Keratinocyte (primary cell): Measurements from ENCODE around the gene PPCS. TPM values are rescaled to one million over a fixed set of nuclear protein-coding genes. Genes with fewer than 3 reads are reported as not detected.

Experiments used
- DNase-seq: peaks from one replicate; pipeline ENCODE4 v3.0.0-alpha.2; 2011; ENCODE audit warnings: low read depth, missing footprints, low spot score
- FAIRE-seq: peaks from 2 replicates; lab custom pipeline; 2011; peaks lifted over from hg19 to GRCh38; lab: Jason Lieb, UNC
- H2AFZ ChIP-seq: 2 replicates; pipeline ENCODE4 v1.6.0; 2012; ENCODE audit warnings: low read length, control low read depth, inconsistent platforms; ENCODE audit not compliant: control insufficient read depth
- H3K27ac ChIP-seq: 2 replicates; pipeline ENCODE4 v1.5.1; 2011; ENCODE audit warnings: low read length; ENCODE audit not compliant: control insufficient read depth, insufficient read depth
- H3K27me3 ChIP-seq: 3 replicates; pipeline ENCODE4 v1.6.0; 2011; ENCODE audit warnings: low read length; ENCODE audit not compliant: control insufficient read depth, insufficient read depth; ENCODE audit errors: extremely low read depth
- H3K36me3 ChIP-seq, 2 experiments: 2 replicates in 1 of 2; 3 replicates in 1 of 2; pipeline ENCODE4 v1.5.1; 2011; ENCODE audit warnings: low read length in 2 of 2, mild to moderate bottlenecking in 1 of 2; ENCODE audit not compliant: control insufficient read depth in 2 of 2, insufficient read depth in 2 of 2; ENCODE audit errors: extremely low read depth in 1 of 2
- H3K4me1 ChIP-seq: 3 replicates; pipeline ENCODE4 v1.5.1; 2011; ENCODE audit warnings: low read length; ENCODE audit not compliant: control insufficient read depth, insufficient read depth; ENCODE audit errors: extremely low read depth
- H3K4me2 ChIP-seq: 3 replicates; pipeline ENCODE4 v1.6.0; 2011; ENCODE audit warnings: low read depth, low read length; ENCODE audit not compliant: control insufficient read depth, insufficient read depth; ENCODE audit errors: extremely low read depth
- H3K4me3 ChIP-seq, 3 experiments: fragments of 200-600 bp in 1 of 3; sonication (generic) in 1 of 3; 2 replicates in 2 of 3; 3 replicates in 1 of 3; pipeline ENCODE4 v1.5.1; 2011 to 2016; ENCODE audit warnings: low read length in 3 of 3, mild to moderate bottlenecking in 3 of 3, control low read depth in 2 of 3, inconsistent platforms in 1 of 3, low read depth in 1 of 3, mixed read lengths in 1 of 3, mixed run types in 1 of 3, moderate library complexity in 1 of 3; ENCODE audit not compliant: control insufficient read depth in 2 of 3, insufficient read depth in 2 of 3; ENCODE audit errors: extremely low read depth in 1 of 3
- H3K79me2 ChIP-seq: 2 replicates; pipeline ENCODE4 v1.6.0; 2012; ENCODE audit warnings: low read length; ENCODE audit not compliant: control insufficient read depth, insufficient read depth
- H3K9ac ChIP-seq: 3 replicates; pipeline ENCODE4 v1.6.0; 2011; ENCODE audit warnings: low read length; ENCODE audit not compliant: control insufficient read depth, insufficient read depth; ENCODE audit errors: extremely low read depth
- H3K9me1 ChIP-seq: 3 replicates; pipeline ENCODE4 v1.6.0; 2011; ENCODE audit warnings: low read length; ENCODE audit not compliant: control insufficient read depth, insufficient read depth; ENCODE audit errors: extremely low read depth
- H3K9me3 ChIP-seq: 2 replicates; pipeline ENCODE4 v1.5.1; 2012; ENCODE audit warnings: low read depth, low read length; ENCODE audit not compliant: control insufficient read depth
- H4K20me1 ChIP-seq: 3 replicates; pipeline ENCODE4 v1.6.0; 2011; ENCODE audit warnings: low read length; ENCODE audit not compliant: control insufficient read depth, insufficient read depth; ENCODE audit errors: extremely low read depth
- CTCF ChIP-seq, 3 experiments: IDR thresholded peaks in 1 of 3; conservative IDR thresholded peaks in 1 of 3; optimal IDR thresholded peaks in 1 of 3; 2 replicates in 2 of 3; 3 replicates in 1 of 3; pipeline versions ENCODE3 to v1.5.1; 2011; ENCODE audit warnings: low read length in 3 of 3, mild to moderate bottlenecking in 3 of 3, moderate library complexity in 2 of 3, control low read depth in 1 of 3, inconsistent platforms in 1 of 3; ENCODE audit not compliant: insufficient read depth in 2 of 3; ENCODE audit errors: extremely low read depth in 1 of 3
- EZH2 ChIP-seq: IDR thresholded peaks from one replicate; pipeline ENCODE4 v1.6.1; 2012; ENCODE audit warnings: inconsistent platforms, mild to moderate bottlenecking, low read length, moderate library complexity
- dilution Hi-C: fragments of 300-500 bp; cut with MboI; formaldehyde crosslinking; loops from one replicate; pipeline ENCODE4 v1.7.0; 2020; ENCODE audit warnings: low sequenced_read_pairs; ENCODE audit not compliant: extremely low pct_ligation_motif_present
- polyA plus RNA-seq, 5 experiments: library from polyadenylated mRNA; depleted of rRNA in 3 of 5; stranded (reverse) in 3 of 5; stranded (forward) in 1 of 5; unstranded in 1 of 5; fragments of >200 nt; gene quantifications; 1 replicate in 1 of 5; 2 replicates in 3 of 5; 3 replicates in 1 of 5; pipeline versions ENCODE4 v1.2.1 to v1.2.3, GENCODE V29; 2011 to 2012; ENCODE audit warnings: missing spikeins in 2 of 5, low read depth in 1 of 5, low replicate concordance in 1 of 5

Gene PPCS
- polyA plus RNA-seq, 1 donor (not counting 4 experiments of a cell fraction or from before 2014, with no cell fraction given), result 47.3 TPM

GRCh38 chr1:42461196-42461595 lies 4.9 kb downstream of the PPCS start:
- no peaks in the 10 kb centered on the region for H3K9me3 ChIP-seq
- no peak for TF ChIP-seq CTCF (optimal IDR thresholded peaks at IDR 0.05 in 1 of 3, IDR thresholded peaks at IDR 0.05 in 1 of 3, conservative IDR thresholded peaks at IDR 0.05 in 1 of 3; ENCODE audit: extremely low read depth in 1 of 3, insufficient read depth in 2 of 3, low read length in 3 of 3)
- TF ChIP-seq EZH2, result no peak
- no peak overlapping the region for H3K27ac ChIP-seq
- no peak overlapping the region for H2AFZ ChIP-seq
- FAIRE-seq (no peak), DNase-seq (no peak)
- H3K79me2 ChIP-seq, result peaks cover 13% of the 10 kb centered on the region
- H3K4me3 ChIP-seq, result no peak overlapping the region
- peaks cover 1 to 3% of the 10 kb centered on the region in 2 experiments for H3K36me3 ChIP-seq
- H3K9ac ChIP-seq, result no peak overlapping the region
- dilution Hi-C loops, result no loop called here
- no peaks in the 10 kb centered on the region for H3K9me1 ChIP-seq
- no peaks in the 10 kb centered on the region for H4K20me1 ChIP-seq
- peaks cover 16% of the 10 kb centered on the region for H3K4me1 ChIP-seq
- H3K4me2 ChIP-seq, result no peak overlapping the region
- H3K27me3 ChIP-seq, result no peaks in the 10 kb centered on the region

- Histone ChIP-seq H3K4me1 (peaks cover 10% of the 10 kb centered on the region), H3K27me3 (no peaks in the 10 kb centered on the region), H3K9me3 (no peaks in the 10 kb centered on the region), H3K79me2 (peaks cover under 1% of the 10 kb centered on the region), H3K27ac (peak within 1 kb of the TSS; percentile 37), H3K4me3 (peak within 1 kb of the TSS; percentile 38 to 86 (median 83)), H3K9ac (peak within 1 kb of the TSS; percentile 33), H3K36me3 (peaks cover 1 to 3% of the 10 kb centered on the region in 2 experiments), H3K9me1 (no peaks in the 10 kb centered on the region), H2AFZ (peak within 1 kb of the TSS; percentile 83), H3K4me2 (peak within 1 kb of the TSS; percentile 93), H4K20me1 (no peaks in the 10 kb centered on the region)
- peak; percentile 90 for DNase-seq
- TF ChIP-seq EZH2 (no peak), CTCF (optimal IDR thresholded peaks at IDR 0.05 in 1 of 3, IDR thresholded peaks at IDR 0.05 in 1 of 3, conservative IDR thresholded peaks at IDR 0.05 in 1 of 3; ENCODE audit: extremely low read depth in 1 of 3, insufficient read depth in 2 of 3, low read length in 3 of 3) (no peak)
- FAIRE-seq, result peak; percentile 100
- dilution Hi-C loops, result no loop called here
These were observed 6.8 kb downstream of the PPCS start, which contains the start of gene CCDC30 for GRCh38 chr1:42462828-42463763. Gene CCDC30, plus strand, starts transcription at chr1:42463286. Its CDS starts 17,266 bp downstream, at chr1:42480552.
